IPS DF 19.7 (cell line): ENCODE data around the gene SMAGP.
"Not testable (repeated sequence)": the region's sequence is repeated elsewhere in the genome, so short reads cannot be mapped to it uniquely, and the experiment has no call there.

Source experiments
- DNase-seq: peaks from one replicate; pipeline ENCODE4 v3.0.0-alpha.2; 2013; ENCODE audit warnings: low read depth, low spot score

Gene SMAGP

GRCh38 chr12:51225234-51225633, 45.0 kb downstream of the SMAGP start:
- no peak for DNase-seq

- DNase-seq: no peak
These were observed 45.6 kb downstream of the SMAGP start for GRCh38 chr12:51224625-51225024.

- no peak for DNase-seq
These were observed 47.8 kb downstream of the SMAGP start for GRCh38 chr12:51222461-51222860.

- not testable (repeated sequence) for DNase-seq
These were observed 50.4 kb downstream of the SMAGP start for GRCh38 chr12:51219857-51220256.

- no peak for DNase-seq
These were observed 50.9 kb downstream of the SMAGP start for GRCh38 chr12:51219322-51219721.

GRCh38 chr12:51218607-51219161, 51.5 kb downstream of the SMAGP start:
- DNase-seq: no peak

GRCh38 chr12:51217968-51218606, 52.1 kb downstream of the SMAGP start, which contains the start of gene POU6F1:
Gene POU6F1 (minus strand): TSS chr12:51218062. CDS start chr12:51206836, 11,226 bp downstream.
- DNase-seq: no peak

- DNase-seq: no peak
These were observed 52.9 kb downstream of the SMAGP start for GRCh38 chr12:51217133-51217967.

GRCh38 chr12:51216642-51217041, 53.6 kb downstream of the SMAGP start:
- DNase-seq: no peak

- no peak for DNase-seq
These were observed 55.3 kb downstream of the SMAGP start for GRCh38 chr12:51214895-51215294.

- no peak for DNase-seq
These were observed 59.4 kb downstream of the SMAGP start for GRCh38 chr12:51210690-51211395.

- no peak for DNase-seq
These were observed 61.0 kb downstream of the SMAGP start for GRCh38 chr12:51209259-51209658.

- DNase-seq: no peak
These were observed 62.1 kb downstream of the SMAGP start for GRCh38 chr12:51208016-51208660.

GRCh38 chr12:51205350-51205749, 64.9 kb downstream of the SMAGP start:
- no peak for DNase-seq

GRCh38 chr12:51202718-51203117, 67.5 kb downstream of the SMAGP start:
- no peak for DNase-seq

GRCh38 chr12:51200806-51201205, 69.4 kb downstream of the SMAGP start:
- DNase-seq: no peak

GRCh38 chr12:51200156-51200555, 70.1 kb downstream of the SMAGP start:
- no peak for DNase-seq

GRCh38 chr12:51199366-51199945, 70.8 kb downstream of the SMAGP start:
- no peak for DNase-seq

- DNase-seq: no peak
These were observed 71.4 kb downstream of the SMAGP start for GRCh38 chr12:51198568-51199365.
